Neural progenitor cell (in vitro differentiated cells): Measurements from ENCODE around the gene EPHB2. TPM values are rescaled to one million over a fixed set of nuclear protein-coding genes. Genes with fewer than 3 reads are reported as not detected.
A peak's percentile ranks its signal among the peaks of the same experiment; 100 is the strongest.

Source experiments
- DNase-seq: peaks from one replicate; pipeline ENCODE4 v3.0.0-alpha.2; 2016; ENCODE audit warnings: low spot score
- H2AFZ ChIP-seq: fragments of 200-600 bp; sonication (generic); replicated peaks from 2 replicates; pipeline ENCODE4 v1.6.1; 2016; ENCODE audit warnings: antibody characterized with exemption
- H3F3A ChIP-seq: fragments of 200-600 bp; sonication (generic); 2 replicates; pipeline ENCODE4 v1.6.1; 2016; ENCODE audit warnings: antibody characterized with exemption, low read depth
- H3K27ac ChIP-seq: fragments of 200-600 bp; sonication (generic); 2 replicates; pipeline ENCODE4 v1.5.1; 2016; ENCODE audit warnings: mild to moderate bottlenecking
- H3K27me3 ChIP-seq: fragments of 200-600 bp; sonication (generic); 2 replicates; pipeline ENCODE4 v1.6.1; 2016; ENCODE audit warnings: mild to moderate bottlenecking, moderate library complexity
- H3K36me3 ChIP-seq: fragments of 200-600 bp; sonication (generic); 2 replicates; pipeline ENCODE4 v1.5.1; 2016
- H3K4me1 ChIP-seq: fragments of 200-600 bp; sonication (generic); 2 replicates; pipeline ENCODE4 v1.6.1; 2016; ENCODE audit warnings: mixed run types
- H3K4me2 ChIP-seq: fragments of 200-600 bp; sonication (generic); 2 replicates; pipeline ENCODE4 v1.6.1; 2016
- H3K4me3 ChIP-seq: fragments of 200-600 bp; sonication (generic); 2 replicates; pipeline ENCODE4 v1.5.1; 2016
- H3K79me2 ChIP-seq: fragments of 200-600 bp; sonication (generic); 2 replicates; pipeline ENCODE4 v1.6.1; 2016; ENCODE audit warnings: low read depth
- H3K9ac ChIP-seq: fragments of 200-600 bp; sonication (generic); 2 replicates; pipeline ENCODE4 v1.6.1; 2016
- H3K9me3 ChIP-seq: fragments of 200-600 bp; sonication (generic); 2 replicates; pipeline ENCODE4 v1.5.1; 2016; ENCODE audit warnings: low read depth
- H4K20me1 ChIP-seq: fragments of 200-600 bp; sonication (generic); 2 replicates; pipeline ENCODE4 v1.6.1; 2016; ENCODE audit warnings: low read depth
- H3K27ac Mint-ChIP-seq: 3 replicates; pipeline ENCODE4 v1.8.0; 2021; ENCODE audit warnings: mixed read lengths
- H3K27me3 Mint-ChIP-seq: 2 replicates; pipeline ENCODE4 v1.8.0; 2022; ENCODE audit warnings: low read depth, mild to moderate bottlenecking, inconsistent platforms, moderate library complexity, mixed read lengths; ENCODE audit not compliant: insufficient read depth
- H3K36me3 Mint-ChIP-seq: 3 replicates; pipeline ENCODE4 v1.8.0; 2021; ENCODE audit warnings: mixed read lengths
- H3K4me1 Mint-ChIP-seq: 3 replicates; pipeline ENCODE4 v1.8.0; 2021; ENCODE audit warnings: mixed read lengths
- H3K4me3 Mint-ChIP-seq: 3 replicates; pipeline ENCODE4 v1.8.0; 2021; ENCODE audit warnings: mild to moderate bottlenecking, moderate library complexity, mixed read lengths
- H3K9me3 Mint-ChIP-seq: 3 replicates; pipeline ENCODE4 v1.8.0; 2020; ENCODE audit warnings: mixed read lengths
- EZH2 ChIP-seq: fragments of 200-600 bp; sonication (generic); IDR thresholded peaks from 2 replicates; pipeline ENCODE4 v1.6.1; 2017; ENCODE audit warnings: antibody characterized with exemption, mild to moderate bottlenecking, moderate library complexity
- EZH2phosphoT487 ChIP-seq: fragments of 200-600 bp; sonication (generic); IDR thresholded peaks from 2 replicates; pipeline ENCODE4 v1.6.1; 2017; ENCODE audit warnings: antibody characterized with exemption
- total RNA-seq: library from RNA; depleted of rRNA; stranded (reverse); fragments of >200 nt; gene quantifications from 2 replicates; pipeline ENCODE4 v1.2.3, GENCODE V29; 2015; ENCODE audit warnings: low replicate concordance
- TF ChIP-seq, protein P1 (sequence below): fragments of 200-600 bp; sonication (generic); IDR thresholded peaks from 2 replicates; pipeline ENCODE4 v1.5.1; 2017; ENCODE audit warnings: antibody characterized with exemption, mild to moderate bottlenecking

EPHB2 gene
- total RNA-seq, 1 donor from 2014 or later = 38.3 TPM

DNA sequence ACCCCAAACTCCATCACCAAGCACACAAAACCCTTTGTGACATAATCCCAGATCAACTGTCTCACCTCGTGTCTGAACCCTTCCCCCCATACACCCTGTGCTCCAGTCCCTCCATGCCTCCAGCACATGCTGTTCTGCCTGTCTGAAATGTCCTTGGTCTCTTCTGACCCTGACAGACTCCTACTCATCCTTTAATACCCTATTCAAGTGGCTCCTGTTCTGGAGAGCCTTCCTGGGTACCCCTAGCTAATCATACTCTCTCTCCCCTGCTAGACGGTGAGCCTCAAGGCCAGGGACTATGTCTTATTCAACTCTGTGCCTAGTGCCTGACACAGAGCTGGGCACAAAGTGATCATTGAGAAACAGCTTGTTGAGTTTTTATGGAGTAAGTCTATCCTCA, 137.1 kb downstream of the EPHB2 start:
- H3K4me3 Mint-ChIP-seq = no peak overlapping the region
- H3K36me3 ChIP-seq = no peaks in the 10 kb centered on the region
- H3K27me3 ChIP-seq = no peaks in the 10 kb centered on the region
- H3F3A ChIP-seq = peaks cover 21% of the 10 kb centered on the region
- H3K27ac Mint-ChIP-seq = peak overlapping the region; percentile 80
- no peaks in the 10 kb centered on the region for H3K79me2 ChIP-seq
- H2AFZ ChIP-seq = no peak overlapping the region
- no peak overlapping the region for H3K9ac ChIP-seq
- H4K20me1 ChIP-seq = peaks cover 59% of the 10 kb centered on the region
- TF ChIP-seq EZH2 (no peak), EZH2phosphoT487 (no peak)
- TF ChIP-seq, protein P1, sequence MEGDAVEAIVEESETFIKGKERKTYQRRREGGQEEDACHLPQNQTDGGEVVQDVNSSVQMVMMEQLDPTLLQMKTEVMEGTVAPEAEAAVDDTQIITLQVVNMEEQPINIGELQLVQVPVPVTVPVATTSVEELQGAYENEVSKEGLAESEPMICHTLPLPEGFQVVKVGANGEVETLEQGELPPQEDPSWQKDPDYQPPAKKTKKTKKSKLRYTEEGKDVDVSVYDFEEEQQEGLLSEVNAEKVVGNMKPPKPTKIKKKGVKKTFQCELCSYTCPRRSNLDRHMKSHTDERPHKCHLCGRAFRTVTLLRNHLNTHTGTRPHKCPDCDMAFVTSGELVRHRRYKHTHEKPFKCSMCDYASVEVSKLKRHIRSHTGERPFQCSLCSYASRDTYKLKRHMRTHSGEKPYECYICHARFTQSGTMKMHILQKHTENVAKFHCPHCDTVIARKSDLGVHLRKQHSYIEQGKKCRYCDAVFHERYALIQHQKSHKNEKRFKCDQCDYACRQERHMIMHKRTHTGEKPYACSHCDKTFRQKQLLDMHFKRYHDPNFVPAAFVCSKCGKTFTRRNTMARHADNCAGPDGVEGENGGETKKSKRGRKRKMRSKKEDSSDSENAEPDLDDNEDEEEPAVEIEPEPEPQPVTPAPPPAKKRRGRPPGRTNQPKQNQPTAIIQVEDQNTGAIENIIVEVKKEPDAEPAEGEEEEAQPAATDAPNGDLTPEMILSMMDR = no peak
- H3K27ac ChIP-seq = no peak overlapping the region
- peaks cover 14% of the 10 kb centered on the region for H3K27me3 Mint-ChIP-seq
- H3K4me2 ChIP-seq = no peak overlapping the region
- no peak for DNase-seq
- peaks cover 7% of the 10 kb centered on the region for H3K36me3 Mint-ChIP-seq
- peaks cover 17% of the 10 kb centered on the region for H3K4me1 ChIP-seq
- H3K9me3 Mint-ChIP-seq = no peaks in the 10 kb centered on the region
- no peaks in the 10 kb centered on the region for H3K9me3 ChIP-seq
- H3K4me1 Mint-ChIP-seq = peaks cover 58% of the 10 kb centered on the region
- H3K4me3 ChIP-seq = no peak overlapping the region

DNA sequence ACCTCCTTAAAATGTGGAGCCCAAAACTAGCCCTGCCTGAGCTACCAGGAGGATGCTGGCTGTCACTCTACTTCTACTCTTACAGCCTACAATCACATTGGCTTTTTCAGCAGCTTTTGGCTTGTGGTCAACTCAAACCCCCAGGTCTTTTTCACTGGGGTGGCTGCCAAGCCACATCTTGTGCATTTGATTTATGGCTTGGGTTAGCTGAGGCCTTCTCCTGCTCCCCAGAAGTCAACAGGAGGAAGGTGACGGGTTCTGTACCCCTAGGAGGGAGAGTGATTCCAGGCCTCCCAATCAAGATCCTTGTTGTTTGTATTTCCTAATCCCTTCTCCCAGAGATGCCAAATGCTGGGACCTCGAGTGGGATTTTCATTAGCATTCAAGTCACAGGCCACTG, 137.8 kb downstream of the EPHB2 start:
- no peak overlapping the region for H3K4me3 ChIP-seq
- no peak for DNase-seq
- no peak overlapping the region for H3K4me3 Mint-ChIP-seq
- H3K27me3 Mint-ChIP-seq = peaks cover 14% of the 10 kb centered on the region
- no peaks in the 10 kb centered on the region for H3K36me3 ChIP-seq
- H3K9me3 Mint-ChIP-seq = no peaks in the 10 kb centered on the region
- H3K4me1 Mint-ChIP-seq = peaks cover 56% of the 10 kb centered on the region
- no peak overlapping the region for H3K27ac ChIP-seq
- H3F3A ChIP-seq = peaks cover 28% of the 10 kb centered on the region
- no peaks in the 10 kb centered on the region for H3K9me3 ChIP-seq
- peaks cover 19% of the 10 kb centered on the region for H3K4me1 ChIP-seq
- H3K36me3 Mint-ChIP-seq = peaks cover 7% of the 10 kb centered on the region
- H3K27me3 ChIP-seq = no peaks in the 10 kb centered on the region
- no peak overlapping the region for H3K27ac Mint-ChIP-seq
- H4K20me1 ChIP-seq = peaks cover 58% of the 10 kb centered on the region
- no peak overlapping the region for H2AFZ ChIP-seq
- no peak overlapping the region for H3K9ac ChIP-seq
- H3K79me2 ChIP-seq = no peaks in the 10 kb centered on the region
- TF ChIP-seq EZH2 (no peak), EZH2phosphoT487 (no peak)
- TF ChIP-seq, protein P1 = no peak
- no peak overlapping the region for H3K4me2 ChIP-seq

DNA sequence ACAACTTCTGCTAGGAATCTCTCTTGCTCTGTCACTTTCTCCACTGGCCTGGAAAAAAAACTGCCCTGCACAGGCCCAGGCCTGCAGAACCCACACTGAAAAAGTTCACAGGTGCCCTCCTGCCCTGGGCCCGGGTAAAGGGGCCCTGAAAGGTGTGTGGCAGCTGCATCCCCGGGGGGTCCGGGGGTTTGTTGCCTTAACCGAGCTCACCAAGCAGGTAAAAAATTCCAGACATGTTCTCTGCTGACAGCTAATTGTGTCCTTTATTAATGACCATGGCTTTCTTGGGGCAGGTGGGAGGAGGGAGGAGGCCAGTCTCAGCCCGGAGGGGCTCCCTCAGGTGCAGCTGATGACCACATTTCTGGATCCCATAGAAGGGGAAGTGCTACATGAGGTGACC, 139.1 kb downstream of the EPHB2 start:
- Mint-ChIP-seq H3K4me1 (peaks cover 56% of the 10 kb centered on the region), H3K27ac (no peak overlapping the region), H3K4me3 (no peak overlapping the region), H3K27me3 (peaks cover 14% of the 10 kb centered on the region), H3K36me3 (peaks cover 7% of the 10 kb centered on the region), H3K9me3 (no peaks in the 10 kb centered on the region)
- H3K79me2 ChIP-seq = no peaks in the 10 kb centered on the region
- H3K4me1 ChIP-seq = peaks cover 26% of the 10 kb centered on the region
- no peaks in the 10 kb centered on the region for H3K9me3 ChIP-seq
- H3K36me3 ChIP-seq = no peaks in the 10 kb centered on the region
- peaks cover 24% of the 10 kb centered on the region for H3F3A ChIP-seq
- no peak overlapping the region for H3K4me3 ChIP-seq
- H3K4me2 ChIP-seq = no peak overlapping the region
- no peak for DNase-seq
- no peak overlapping the region for H3K9ac ChIP-seq
- TF ChIP-seq EZH2phosphoT487 (no peak), EZH2 (no peak)
- TF ChIP-seq, protein P1 = no peak
- H4K20me1 ChIP-seq = peaks cover 51% of the 10 kb centered on the region
- H3K27ac ChIP-seq = no peak overlapping the region
- no peaks in the 10 kb centered on the region for H3K27me3 ChIP-seq
- H2AFZ ChIP-seq = no peak overlapping the region
